Measurements from ENCODE around the gene CSNK2A3. TPM values are rescaled to one million over a fixed set of nuclear protein-coding genes. Genes with fewer than 3 reads are reported as not detected.

The CSNK2A3 gene
- total RNA-seq, 1 experiment from 2014 or later = 1.4 TPM

GRCh38 chr11:11349870-11350337, 3.1 kb downstream of the CSNK2A3 start (continued):
- no peak for TF ChIP-seq JUN (CRISPR knock-in tag; IDR thresholded peaks at IDR 0.05)
- TF ChIP-seq IRF1 (CRISPR knock-in tag; IDR thresholded peaks at IDR 0.05) = no peak
- no peak for TF ChIP-seq ZBTB21 (CRISPR knock-in tag; IDR thresholded peaks at IDR 0.05; ENCODE audit: borderline replicate concordance)
- no peak for TF ChIP-seq SP1 (CRISPR knock-in tag; conservative IDR thresholded peaks at IDR 0.05)
- TF ChIP-seq TEAD1 (CRISPR knock-in tag; IDR thresholded peaks at IDR 0.05) = no peak
- TF ChIP-seq ZNF263 (CRISPR knock-in tag; IDR thresholded peaks at IDR 0.05; ENCODE audit: low read depth) = no peak

- no peaks in the 10 kb centered on the region for H3K36me3 Mint-ChIP-seq
- no peak for DNase-seq (ENCODE audit: low spot score)
- ChIA-PET CTCF (no interaction called here), POLR2A (no interaction called here)
- no peak overlapping the region for H3K27ac Mint-ChIP-seq
- no peak for ATAC-seq
- no peak overlapping the region for H3K4me3 Mint-ChIP-seq
- no peaks in the 10 kb centered on the region for H3K27me3 Mint-ChIP-seq (ENCODE audit: low read depth)
- no peak for TF ChIP-seq ZSCAN18 (CRISPR knock-in tag; IDR thresholded peaks at IDR 0.05)
- TF ChIP-seq ZNF425 (CRISPR knock-in tag; conservative IDR thresholded peaks at IDR 0.05) = no peak
- TF ChIP-seq ZNF396 (CRISPR knock-in tag; IDR thresholded peaks at IDR 0.05; ENCODE audit: borderline replicate concordance) = no peak
- TF ChIP-seq PRDM15 (CRISPR knock-in tag; IDR thresholded peaks at IDR 0.05) = no peak
- TF ChIP-seq AR (CRISPR knock-in tag; IDR thresholded peaks at IDR 0.05) = no peak
- no peak for TF ChIP-seq TCF7 (CRISPR knock-in tag; IDR thresholded peaks at IDR 0.05; ENCODE audit: low read depth)
- no peak for TF ChIP-seq RELA (CRISPR knock-in tag; IDR thresholded peaks at IDR 0.05; ENCODE audit: borderline replicate concordance)
- TF ChIP-seq CTCF (IDR thresholded peaks at IDR 0.05) = no peak
- no peak for TF ChIP-seq ZNF138 (CRISPR knock-in tag; conservative IDR thresholded peaks at IDR 0.05)
- no peaks in the 10 kb centered on the region for H3K9me3 Mint-ChIP-seq
- H3K4me1 Mint-ChIP-seq = peaks cover 6% of the 10 kb centered on the region; the same call in 1 of the 2 replicates
Observed at GRCh38 chr11:11349106-11349825, 3.8 kb downstream of the CSNK2A3 start.
